HG03139 (cell line): ENCODE results near the gene KRTAP5-9.
"Not testable (repeated sequence)": the region's sequence is repeated elsewhere in the genome, so short reads cannot be mapped to it uniquely, and the experiment has no call there.

Experiments
- ATAC-seq: cut with Tn5 transposase; IDR thresholded peaks from one replicate; pipeline ENCODE4 v1.9.1; 2021; ENCODE audit not compliant: unreplicated experiment

KRTAP5-9 gene, protein sequence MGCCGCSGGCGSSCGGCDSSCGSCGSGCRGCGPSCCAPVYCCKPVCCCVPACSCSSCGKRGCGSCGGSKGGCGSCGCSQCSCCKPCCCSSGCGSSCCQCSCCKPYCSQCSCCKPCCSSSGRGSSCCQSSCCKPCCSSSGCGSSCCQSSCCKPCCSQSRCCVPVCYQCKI

DNA sequence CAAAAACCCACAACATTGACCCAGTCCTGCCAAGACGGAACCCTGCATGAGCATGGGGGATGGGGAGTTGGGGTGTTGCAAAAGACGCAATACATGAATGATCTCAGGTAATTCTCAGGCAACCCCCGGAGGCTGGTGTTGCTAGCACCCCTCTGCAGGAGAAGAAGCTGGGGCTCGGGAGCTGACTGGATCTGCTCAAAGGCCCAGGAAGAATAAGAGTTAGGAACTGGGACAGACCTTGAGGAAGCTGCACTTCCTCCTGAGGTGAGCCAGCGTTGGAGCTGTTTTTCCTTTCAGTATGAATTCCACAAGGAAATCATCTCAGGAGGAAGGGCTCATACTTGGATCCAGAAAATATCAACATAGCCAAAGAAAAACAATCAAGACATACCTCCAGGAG, at the start of gene KRTAP5-9:
TSS of gene KRTAP5-9 (plus strand) at position 301 of the 400 bp plus-strand sequence. CDS start 238 bp downstream, outside the sequence.
- no peak for ATAC-seq

DNA sequence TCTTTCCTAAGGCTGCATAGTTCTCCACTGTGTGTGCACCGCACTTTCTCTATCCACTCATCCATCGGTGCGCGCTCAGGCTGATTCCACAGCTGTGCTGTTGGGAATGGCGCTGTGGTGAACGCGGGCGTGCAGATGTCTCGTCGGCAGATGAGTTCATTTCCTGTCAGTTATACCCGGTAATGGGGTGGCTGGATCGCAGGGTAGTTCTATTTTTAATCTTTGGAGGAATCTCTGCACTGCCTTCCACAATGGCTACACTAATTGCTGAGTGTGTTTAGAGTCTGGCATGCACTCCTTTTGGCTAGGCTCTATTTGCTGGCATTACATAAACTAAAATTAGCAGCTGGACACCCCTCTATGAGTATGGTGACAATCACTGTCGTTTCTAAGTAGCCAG, 49.1 kb upstream of the KRTAP5-9 start:
- no peak for ATAC-seq

DNA sequence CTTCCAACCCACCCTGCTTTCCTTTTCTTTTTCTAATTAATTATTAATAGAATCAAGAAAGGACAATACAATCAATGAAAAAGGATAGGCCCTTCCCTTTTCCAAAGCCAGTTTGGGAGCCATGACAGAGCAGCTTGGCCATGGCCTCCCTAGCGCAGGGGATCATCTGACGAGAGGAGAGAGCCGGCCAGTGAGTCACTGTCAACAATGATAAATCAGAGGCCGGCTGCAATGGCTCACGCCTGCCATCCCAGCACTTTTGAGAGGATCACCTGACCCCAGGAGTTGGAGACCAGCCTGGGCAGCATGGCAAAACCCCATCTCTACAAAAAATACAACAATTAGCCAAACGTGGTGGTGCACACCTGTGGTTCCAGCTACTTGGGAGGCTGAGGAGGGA, 48.7 kb upstream of the KRTAP5-9 start:
- no peak for ATAC-seq

DNA sequence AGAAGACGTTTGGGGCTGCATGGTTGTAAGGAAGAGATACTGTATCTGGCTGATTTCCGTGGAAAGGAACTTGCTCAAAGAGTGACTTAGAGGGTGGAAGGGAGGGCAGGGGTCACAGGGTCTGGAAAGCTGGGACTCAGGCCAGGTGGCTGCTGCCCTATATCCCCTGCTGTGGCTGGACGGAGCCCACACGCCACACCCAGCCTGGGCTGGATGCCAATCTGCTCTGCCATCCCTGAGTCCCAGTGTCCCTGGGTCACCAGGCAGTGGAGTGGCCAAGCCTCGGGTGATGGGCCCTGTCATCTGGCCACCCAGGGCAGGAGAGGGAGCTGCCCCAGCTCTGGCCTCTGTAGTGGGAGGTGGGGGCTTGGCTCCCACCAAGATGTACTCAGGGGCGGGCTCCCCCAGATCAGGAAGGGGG, 47.6 kb upstream of the KRTAP5-9 start:
- ATAC-seq = no peak

DNA sequence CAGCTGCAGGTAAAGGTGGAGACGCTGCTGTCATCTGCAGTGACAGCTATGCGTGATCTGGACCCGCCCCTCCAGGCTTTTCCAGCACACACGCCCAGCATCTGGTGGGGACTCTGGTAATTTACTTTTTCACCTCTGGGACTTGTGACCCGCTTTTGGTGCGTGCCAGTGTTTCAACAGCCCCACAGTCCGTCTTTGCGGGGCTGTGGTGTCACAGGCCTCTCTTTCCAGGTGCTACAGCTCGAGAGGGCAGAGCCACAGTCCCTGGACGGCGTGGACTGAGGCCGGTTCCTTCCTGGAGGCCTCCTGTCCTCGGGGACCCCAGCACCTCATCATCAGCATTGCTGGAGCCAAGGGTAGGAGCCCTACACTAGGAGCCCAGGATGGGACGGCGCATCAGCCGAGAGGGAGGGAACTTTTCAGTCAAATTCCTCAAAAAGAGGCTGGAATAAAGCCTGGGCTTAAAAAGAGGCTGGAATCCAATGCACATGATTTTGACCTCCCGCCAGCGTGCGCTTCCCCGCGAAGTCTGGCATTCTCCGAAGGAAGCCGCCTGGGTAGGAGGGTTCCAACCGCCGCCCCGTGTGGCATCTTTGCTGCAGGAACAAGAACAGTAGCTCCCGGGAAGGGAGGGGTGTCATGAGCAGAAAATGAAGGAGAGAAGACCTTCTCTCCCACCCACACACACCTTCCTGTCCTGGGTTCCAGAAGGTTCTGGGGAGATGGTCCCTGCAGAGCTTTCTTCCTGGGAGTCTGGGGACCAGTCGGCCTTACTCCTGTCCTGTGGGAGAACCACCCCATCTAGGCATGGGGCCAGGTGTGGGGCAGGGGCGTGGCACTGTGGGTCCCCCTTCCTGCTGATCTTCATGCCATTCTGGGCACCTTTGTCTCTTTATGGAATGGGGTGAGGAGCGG, 46.9 kb upstream of the KRTAP5-9 start:
- no peak for ATAC-seq

DNA sequence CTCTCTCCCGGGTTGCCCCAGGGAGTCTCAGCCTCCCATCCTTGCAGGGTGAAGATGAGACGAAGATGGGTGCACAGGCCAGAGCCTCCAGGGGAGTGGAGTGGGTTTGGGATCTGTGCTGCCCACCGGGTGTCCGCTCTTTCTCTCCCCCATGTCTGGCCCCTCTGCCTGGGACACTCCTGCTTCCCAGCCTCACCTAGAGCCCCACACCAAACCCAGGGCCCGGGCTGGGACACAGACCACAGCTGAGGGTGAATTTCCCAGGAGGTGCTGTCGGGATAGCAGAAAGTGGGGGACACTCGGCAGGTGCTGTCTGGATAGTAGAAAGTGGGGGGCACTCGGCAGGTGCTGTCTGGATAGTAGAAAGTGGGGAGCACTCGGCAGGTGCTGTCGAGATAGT, 46.2 kb upstream of the KRTAP5-9 start:
- ATAC-seq = no peak

DNA sequence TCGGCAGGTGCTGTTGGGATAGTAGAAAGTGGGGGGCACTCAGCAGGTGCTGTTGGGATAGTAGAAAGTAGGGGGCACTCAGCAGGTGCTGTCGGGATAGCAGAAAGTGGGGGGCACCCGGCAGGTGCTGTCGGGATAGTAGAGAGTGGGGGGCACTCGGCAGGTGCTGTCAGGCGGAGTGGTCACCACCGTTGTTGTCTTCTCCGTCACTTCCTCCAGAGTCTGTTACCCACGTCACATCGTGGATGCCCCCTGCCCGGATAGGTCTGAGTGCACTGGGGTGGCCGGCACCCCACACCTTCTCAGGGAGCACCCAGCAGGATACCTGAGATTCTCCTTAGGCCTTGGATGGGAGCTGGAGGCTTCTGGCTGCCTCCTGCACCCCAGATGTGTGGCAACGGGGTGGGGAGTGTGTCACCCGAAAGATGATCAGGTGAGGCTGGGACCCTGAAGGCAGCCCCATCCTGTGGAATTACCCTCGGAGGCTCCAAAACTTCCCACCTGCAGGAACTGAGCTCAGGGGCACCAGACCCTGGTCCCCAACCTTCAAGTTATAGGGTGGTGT, 45.3 kb upstream of the KRTAP5-9 start:
- no peak for ATAC-seq

DNA sequence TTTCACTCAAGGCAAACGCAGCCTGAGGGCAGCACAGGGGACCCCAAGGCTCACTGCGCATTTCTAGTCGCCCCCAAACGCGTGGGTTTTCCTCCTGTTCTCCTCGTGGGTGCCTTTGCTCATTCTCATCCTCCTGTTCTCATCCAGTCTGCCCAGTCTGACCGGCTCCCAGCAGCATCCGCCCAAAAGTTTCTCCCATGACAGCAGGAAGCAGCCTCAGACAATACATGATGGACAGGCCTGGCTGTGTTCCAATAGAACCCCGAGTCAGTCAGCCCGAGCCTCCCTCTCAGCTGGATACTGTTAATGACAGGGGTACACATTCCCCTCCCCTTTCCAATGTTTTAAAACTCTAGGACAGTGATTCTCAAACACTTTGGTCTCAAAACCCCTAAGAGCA, 43.7 kb upstream of the KRTAP5-9 start:
- no peak for ATAC-seq

DNA sequence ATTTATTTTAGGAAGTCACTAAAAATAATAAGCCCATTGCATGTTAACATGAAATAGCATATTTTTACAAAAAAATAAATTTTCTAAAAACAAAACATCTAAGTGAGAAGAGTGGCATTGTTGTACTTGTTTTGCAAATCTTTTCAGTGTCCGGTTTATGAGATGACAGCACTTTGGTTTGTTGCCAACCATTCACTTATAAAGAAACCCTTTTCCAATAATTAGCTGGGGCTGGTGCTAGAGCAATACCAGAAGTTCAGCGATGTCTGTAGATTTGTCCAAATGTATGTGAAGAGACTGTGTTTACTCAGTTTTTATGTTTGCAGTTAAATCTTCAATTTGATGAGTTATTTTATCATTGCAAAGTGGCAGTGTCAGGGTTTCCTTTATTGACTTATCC, 43.2 kb upstream of the KRTAP5-9 start:
- ATAC-seq = no peak

DNA sequence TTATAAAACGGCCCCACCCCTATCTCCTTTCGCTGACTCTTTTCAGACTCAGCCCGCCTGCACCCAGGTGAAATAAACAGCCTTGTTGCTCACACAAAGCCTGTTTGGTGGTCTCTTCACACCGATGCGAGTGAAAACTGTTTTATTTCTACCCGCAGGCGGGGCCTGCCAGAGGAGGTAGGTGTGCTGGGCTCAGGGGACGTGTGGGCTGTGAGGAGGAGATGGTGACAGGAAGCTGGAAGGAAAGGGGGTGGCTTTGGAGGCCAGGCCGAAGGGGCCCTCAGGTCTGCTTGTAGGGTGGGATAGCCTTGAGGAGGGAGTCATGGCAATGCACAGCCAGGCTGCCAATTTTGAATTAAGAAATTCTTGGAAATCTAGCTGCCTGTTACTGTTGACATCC, 42.4 kb upstream of the KRTAP5-9 start:
- ATAC-seq = no peak

DNA sequence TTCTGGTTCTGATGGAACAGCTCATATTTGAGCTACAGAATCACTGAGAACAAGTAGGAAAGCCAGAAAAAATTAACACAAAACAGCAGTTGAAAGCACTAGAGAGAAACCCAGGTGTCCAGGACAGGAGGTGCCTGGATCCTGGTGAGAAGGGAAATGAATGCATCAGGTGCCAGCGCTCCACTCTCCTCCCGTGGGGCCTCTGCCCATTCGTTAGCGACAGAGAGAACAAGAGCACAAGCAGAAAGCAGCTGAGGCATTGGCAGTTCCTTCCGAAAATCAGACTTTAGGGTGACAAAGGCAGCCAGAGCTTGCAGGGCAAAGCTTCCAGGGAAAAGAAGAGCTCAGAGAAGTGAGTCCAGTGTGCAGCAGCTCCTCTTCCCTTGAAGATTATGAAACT, 41.1 kb upstream of the KRTAP5-9 start:
- no peak for ATAC-seq

DNA sequence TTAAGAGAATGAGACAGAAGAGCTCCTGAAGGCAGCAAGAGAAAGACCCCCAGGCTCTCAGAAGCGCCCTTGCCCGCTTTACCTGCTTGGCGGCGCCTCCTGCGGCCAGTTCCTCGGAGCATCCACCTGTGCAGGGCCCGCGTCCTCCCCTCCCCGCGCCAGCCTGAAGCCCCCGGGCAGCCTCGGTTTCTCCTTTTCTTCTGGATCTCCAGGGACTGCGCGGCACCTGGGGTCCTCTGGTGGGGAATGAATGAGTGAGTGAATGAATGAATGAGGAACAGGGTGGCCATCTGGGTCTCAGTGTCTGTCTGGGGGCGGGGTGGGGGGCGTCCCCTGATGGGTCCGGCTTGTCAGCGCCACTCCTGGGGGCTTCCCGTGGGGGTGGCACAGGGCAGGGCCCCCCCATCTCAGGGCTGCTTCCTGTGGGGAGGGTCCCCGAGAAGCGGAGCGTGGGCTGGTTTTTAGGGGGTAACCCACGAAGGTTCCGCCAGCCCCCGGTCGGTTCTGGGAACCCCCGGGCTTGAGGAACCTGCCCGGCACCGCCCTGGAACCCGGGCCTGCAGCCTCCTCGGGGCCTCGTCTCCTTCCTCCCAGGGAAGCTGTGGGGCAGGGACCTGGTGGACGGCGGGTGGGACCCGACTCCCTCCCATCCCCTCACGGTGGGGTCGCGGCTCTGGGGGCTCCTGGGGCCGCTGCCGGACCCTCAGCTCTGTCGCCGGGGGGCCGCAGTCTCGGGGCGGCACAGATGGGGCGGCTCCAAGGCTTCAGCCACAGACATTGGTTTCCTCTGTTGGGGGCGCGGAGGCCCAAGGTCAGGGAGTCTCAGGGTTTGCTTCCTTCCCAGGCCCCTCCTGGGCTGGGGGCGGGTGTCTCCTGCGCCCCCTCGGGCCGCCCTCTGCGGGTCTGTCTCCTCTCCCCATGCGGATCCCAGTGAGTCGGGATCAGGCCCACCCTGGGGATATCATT, 29.4 kb upstream of the KRTAP5-9 start:
- ATAC-seq = no peak

DNA sequence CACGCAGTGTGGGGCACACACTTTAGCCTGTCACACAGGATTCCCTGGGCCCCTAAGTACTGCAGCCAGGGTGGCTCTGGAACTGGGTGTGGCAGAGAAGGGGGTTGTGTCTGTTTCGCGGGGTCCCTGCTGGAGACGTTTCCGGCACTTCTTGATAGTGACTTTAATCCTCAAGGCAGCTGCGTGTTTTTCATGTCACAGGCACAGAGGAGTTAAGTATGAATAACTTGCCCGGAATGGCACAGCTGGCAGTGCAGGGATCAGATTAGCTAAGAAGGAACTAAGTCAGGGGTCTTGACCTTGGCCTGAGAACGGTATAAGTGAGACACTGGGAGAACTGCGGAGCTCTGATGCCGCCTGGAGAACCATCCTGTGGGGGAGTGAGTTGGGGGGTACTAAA, 28.7 kb upstream of the KRTAP5-9 start:
- no peak for ATAC-seq

DNA sequence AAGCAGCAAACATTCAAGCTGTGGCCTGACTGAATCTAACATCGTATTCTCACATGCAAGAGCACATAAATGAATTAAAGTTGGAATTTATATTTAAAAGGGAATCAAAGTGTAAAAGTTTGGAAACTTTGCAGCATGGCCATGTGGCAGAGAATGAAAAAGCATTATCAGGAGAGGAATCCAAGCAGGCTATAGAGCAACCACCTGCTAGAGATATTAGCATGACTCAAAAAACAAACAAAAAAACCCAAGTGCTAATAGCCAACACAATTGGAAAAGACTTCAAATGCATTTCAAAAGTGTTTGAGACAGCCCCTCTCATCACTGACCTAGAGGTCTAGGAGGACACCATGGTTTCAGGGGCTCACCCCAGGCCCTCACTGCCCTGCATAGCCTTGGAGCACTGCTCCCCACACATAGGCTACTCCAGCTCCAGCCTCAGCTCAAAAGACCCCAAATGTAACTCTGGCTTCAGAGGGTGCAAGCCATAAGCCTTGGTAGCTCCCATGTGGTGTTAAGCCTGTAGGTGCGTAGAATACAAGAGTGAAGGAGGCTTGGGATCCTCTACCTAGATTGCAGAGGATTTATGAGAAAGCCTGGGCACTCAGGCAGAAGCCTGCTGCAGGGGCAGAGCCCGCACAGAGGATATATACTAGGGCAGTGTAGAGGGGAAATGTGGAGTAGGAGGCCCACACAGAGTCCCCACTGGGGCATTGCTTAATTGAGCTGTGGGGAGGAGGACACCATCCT, 22.9 kb upstream of the KRTAP5-9 start:
- ATAC-seq = no peak

DNA sequence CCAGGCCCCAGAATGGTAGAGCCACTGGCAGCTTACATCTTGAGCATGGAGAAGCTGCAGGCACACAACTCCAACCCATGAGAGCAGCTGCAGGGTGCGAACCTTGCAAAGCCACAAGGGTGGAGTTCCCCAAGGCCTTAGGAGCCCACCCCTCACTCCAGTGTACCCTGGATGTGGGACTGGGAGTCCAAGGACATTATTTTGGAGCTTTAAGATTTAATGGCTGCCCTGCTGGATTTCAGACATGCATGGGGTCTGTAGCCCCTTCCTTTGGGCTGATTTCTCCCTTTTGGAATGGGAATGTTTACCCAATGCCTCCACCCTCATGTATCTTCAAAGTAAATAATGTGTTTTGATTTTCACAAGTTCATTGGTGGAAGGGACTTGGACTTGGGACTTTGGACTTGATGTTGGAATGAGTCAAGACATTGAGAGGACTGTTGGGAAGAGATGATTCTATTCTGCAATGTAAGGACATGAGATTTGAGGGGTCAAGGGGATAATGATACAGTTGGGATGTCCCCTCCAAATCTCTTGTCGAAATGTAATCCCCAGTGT, 22.2 kb upstream of the KRTAP5-9 start:
- ATAC-seq = no peak

DNA sequence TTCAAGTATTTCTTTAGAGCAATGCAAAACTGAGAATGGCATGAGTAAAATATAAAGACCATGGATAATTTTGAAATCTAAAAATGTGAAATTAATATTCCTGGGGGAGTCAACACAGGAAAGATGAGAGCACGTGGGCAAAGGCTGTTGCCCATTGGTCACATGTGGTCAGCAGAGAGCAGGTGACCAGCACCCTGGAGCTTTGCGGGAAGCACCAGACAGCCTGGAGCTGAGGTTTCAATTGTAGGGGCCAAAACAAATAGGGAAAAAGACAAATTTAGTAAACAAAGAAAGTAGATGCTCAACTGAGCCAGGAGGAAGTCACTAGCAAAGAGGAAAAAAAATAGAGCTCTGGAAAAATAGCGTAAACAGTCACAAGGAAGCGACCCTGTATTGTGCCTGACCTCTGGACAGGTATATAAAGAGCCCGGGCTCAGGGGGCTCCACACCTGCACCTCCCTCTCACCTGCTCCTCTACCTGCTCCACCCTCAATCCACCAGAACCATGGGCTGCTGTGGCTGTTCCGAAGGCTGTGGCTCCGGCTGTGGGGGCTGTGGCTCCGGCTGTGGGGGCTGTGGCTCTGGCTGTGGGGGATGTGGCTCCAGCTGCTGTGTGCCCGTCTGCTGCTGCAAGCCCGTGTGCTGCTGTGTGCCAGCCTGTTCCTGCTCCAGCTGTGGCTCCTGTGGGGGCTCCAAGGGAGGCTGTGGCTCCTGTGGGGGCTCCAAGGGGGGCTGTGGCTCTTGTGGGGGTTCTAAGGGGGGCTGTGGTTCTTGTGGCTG, 21.2 kb upstream of the KRTAP5-9 start, which contains the start of gene KRTAP5-7:
TSS of gene KRTAP5-7 (plus strand) at position 472 of the 780 bp plus-strand sequence. CDS start at position 506, 34 bp downstream.
- not testable (repeated sequence) for ATAC-seq

DNA sequence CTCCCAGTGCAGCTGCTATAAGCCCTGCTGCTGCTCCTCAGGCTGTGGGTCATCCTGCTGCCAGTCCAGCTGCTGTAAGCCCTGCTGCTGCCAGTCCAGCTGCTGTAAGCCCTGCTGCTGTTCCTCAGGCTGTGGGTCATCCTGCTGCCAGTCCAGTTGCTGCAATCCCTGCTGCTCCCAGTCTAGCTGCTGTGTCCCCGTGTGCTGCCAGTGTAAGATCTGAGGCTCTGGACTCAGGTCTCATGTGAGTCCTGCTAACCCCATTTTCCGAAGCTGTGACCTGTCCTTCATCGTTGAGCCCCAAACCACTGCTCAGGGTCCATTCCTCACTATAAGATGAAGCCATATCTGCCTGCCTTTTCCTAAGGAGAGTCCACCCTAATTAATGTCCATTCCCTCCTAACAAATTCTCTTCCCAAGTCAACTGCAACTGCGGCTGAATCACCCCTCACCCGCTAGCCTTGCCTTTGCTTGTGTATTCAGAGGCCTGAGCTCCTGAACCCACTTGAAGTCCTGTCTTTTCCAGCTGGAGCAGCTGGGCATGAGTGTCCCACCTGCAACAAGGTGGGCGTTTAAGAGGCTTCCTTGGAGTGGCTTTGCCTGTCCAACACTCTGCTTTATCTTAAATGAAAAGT, 20.5 kb upstream of the KRTAP5-9 start:
- ATAC-seq = no peak

DNA sequence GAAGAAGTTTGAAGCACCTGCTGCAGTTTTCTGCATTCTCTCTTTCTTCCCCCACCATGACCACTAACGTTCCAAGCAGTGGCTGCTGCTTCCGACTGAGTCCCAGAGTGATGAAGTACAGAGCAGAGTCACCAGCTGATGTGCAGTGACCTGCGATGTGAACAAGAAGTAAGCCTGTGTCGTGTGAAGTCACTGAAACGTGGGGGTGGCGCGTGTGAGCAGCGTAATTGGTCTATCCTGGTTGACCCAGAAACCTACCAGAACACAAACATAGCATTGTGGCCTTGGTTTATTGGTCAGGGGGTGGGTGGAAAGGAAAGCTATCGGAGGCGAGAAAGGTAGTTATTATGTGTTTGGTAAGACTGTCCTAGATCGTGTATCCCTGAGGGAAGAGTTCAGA, 17.6 kb upstream of the KRTAP5-9 start:
- no peak for ATAC-seq
